B cell (primary cell): ENCODE data around the gene STX18.

Experiments
- EZH2 ChIP-seq: IDR thresholded peaks from 2 replicates; pipeline ENCODE4 v1.6.1; 2012; ENCODE audit warnings: borderline replicate concordance, low read depth, mild to moderate bottlenecking, moderate library complexity, low read length; ENCODE audit not compliant: insufficient read depth, poor library complexity, severe bottlenecking
- TF ChIP-seq, protein P1 (sequence below): fragments of 200-600 bp; IDR thresholded peaks from one replicate; pipeline ENCODE4 v1.8.0; 2022; ENCODE audit warnings: antibody characterized with exemption, mild to moderate bottlenecking

DNA sequence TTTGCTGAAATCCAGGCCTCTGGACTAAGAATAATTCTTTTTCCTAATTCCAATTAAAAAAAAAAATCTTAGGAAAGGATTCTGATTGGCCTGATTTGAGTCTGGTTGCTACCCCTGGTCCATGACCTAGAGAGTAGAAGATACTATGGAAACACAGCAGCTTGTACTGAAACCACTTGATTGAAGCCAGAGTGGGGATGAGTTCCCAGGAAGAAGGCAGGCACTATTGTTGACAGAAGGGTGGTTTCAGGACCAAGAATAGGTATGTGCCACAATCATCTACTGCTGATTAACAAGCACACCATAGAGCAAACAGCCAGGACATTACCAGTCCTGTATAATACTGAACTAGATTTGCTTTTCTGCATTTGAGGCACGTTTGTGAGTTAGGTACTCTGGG, 29.6 kb downstream of the STX18 start:
- TF ChIP-seq, protein P1, sequence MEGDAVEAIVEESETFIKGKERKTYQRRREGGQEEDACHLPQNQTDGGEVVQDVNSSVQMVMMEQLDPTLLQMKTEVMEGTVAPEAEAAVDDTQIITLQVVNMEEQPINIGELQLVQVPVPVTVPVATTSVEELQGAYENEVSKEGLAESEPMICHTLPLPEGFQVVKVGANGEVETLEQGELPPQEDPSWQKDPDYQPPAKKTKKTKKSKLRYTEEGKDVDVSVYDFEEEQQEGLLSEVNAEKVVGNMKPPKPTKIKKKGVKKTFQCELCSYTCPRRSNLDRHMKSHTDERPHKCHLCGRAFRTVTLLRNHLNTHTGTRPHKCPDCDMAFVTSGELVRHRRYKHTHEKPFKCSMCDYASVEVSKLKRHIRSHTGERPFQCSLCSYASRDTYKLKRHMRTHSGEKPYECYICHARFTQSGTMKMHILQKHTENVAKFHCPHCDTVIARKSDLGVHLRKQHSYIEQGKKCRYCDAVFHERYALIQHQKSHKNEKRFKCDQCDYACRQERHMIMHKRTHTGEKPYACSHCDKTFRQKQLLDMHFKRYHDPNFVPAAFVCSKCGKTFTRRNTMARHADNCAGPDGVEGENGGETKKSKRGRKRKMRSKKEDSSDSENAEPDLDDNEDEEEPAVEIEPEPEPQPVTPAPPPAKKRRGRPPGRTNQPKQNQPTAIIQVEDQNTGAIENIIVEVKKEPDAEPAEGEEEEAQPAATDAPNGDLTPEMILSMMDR = no peak
- TF ChIP-seq EZH2 = no peak
